Endothelial cell of umbilical vein (primary cell): ENCODE results near the gene METTL21A. TPM values are rescaled to one million over a fixed set of nuclear protein-coding genes. Genes with fewer than 3 reads are reported as not detected.

Source experiments
- BruUV-seq: library from RNA; stranded (reverse); fragments of 400-500 nt; replicated peaks from 2 replicates; lab custom pipeline; 2021; lab: Mats Ljungman, UMichigan
- CTCF ChIA-PET: fragments of 300-600, 350-600 bp; sonication (Branson Sonifier 250); formaldehyde crosslinking; loops from one replicate; lab custom pipeline; 2021; ENCODE audit warnings: antibody characterized with exemption, inconsistent platforms; lab: Charles Lee
- POLR2A ChIA-PET: fragments of 300-600, 350-600 bp; sonication (Branson Sonifier 250); formaldehyde crosslinking; loops from one replicate; lab custom pipeline; 2021; ENCODE audit warnings: antibody characterized with exemption, inconsistent platforms; lab: Charles Lee
- DNase-seq: peaks from one replicate; pipeline ENCODE4 v3.0.0-alpha.2; 2011; ENCODE audit warnings: low read depth, low spot score
- FAIRE-seq: peaks from 2 replicates; lab custom pipeline; 2011; peaks lifted over from hg19 to GRCh38; lab: Jason Lieb, UNC
- H2AFZ ChIP-seq: 2 replicates; pipeline ENCODE4 v1.6.0; 2012; ENCODE audit warnings: low read depth, low read length, control low read depth, inconsistent platforms
- H3K27ac ChIP-seq: 2 replicates; pipeline ENCODE4 v1.5.1; 2011; ENCODE audit warnings: low read depth, mild to moderate bottlenecking, control low read depth, low read length, moderate library complexity; ENCODE audit not compliant: insufficient read depth
- H3K27me3 ChIP-seq, 2 experiments: 2 replicates each; pipeline versions ENCODE4 v1.6.0 to v1.6.1; 2011; ENCODE audit warnings: low read length in 2 of 2, mixed read lengths in 1 of 2; ENCODE audit not compliant: control insufficient read depth in 2 of 2, insufficient read depth in 2 of 2
- H3K36me3 ChIP-seq, 2 experiments: 2 replicates in 1 of 2; 3 replicates in 1 of 2; pipeline ENCODE4 v1.5.1; 2011; ENCODE audit warnings: low read length in 2 of 2, mild to moderate bottlenecking in 1 of 2, moderate library complexity in 1 of 2; ENCODE audit not compliant: control insufficient read depth in 2 of 2, insufficient read depth in 2 of 2; ENCODE audit errors: extremely low read depth in 1 of 2
- H3K4me1 ChIP-seq: 3 replicates; pipeline ENCODE4 v1.5.1; 2011; ENCODE audit warnings: mild to moderate bottlenecking, low read length; ENCODE audit not compliant: control insufficient read depth, insufficient read depth; ENCODE audit errors: extremely low read depth
- H3K4me2 ChIP-seq: 2 replicates; pipeline ENCODE4 v1.6.1; 2011; ENCODE audit warnings: low read length, control low read depth, mixed read lengths; ENCODE audit not compliant: insufficient read depth
- H3K4me3 ChIP-seq, 3 experiments: fragments of 200-600 bp in 1 of 3; sonication (generic), shearing (Covaris generic) in 1 of 3; replicated peaks in 1 of 3; 2 replicates each; pipeline ENCODE4 v1.5.1; 2011 to 2016; ENCODE audit warnings: control low read depth in 3 of 3, low read length in 3 of 3, mild to moderate bottlenecking in 2 of 3, inconsistent platforms in 1 of 3, low read depth in 1 of 3, moderate library complexity in 1 of 3; ENCODE audit not compliant: insufficient read depth in 1 of 3
- H3K79me2 ChIP-seq: 2 replicates; pipeline ENCODE4 v1.6.0; 2012; ENCODE audit warnings: low read length, inconsistent platforms; ENCODE audit not compliant: control insufficient read depth, insufficient read depth
- H3K9ac ChIP-seq: replicated peaks from 2 replicates; pipeline ENCODE3; 2011; ENCODE audit warnings: low read length, control low read depth; ENCODE audit not compliant: insufficient read depth; ENCODE audit errors: extremely low read depth
- H3K9me1 ChIP-seq: replicated peaks from 3 replicates; pipeline ENCODE4 v1.6.0; 2011; ENCODE audit warnings: mild to moderate bottlenecking, low read length; ENCODE audit not compliant: control insufficient read depth, insufficient read depth; ENCODE audit errors: extremely low read depth
- H3K9me3 ChIP-seq: replicated peaks from 2 replicates; pipeline ENCODE4 v1.5.1; 2012; ENCODE audit warnings: low read length, inconsistent platforms; ENCODE audit not compliant: control insufficient read depth, insufficient read depth
- H4K20me1 ChIP-seq: replicated peaks from 2 replicates; pipeline ENCODE3; 2011; ENCODE audit warnings: mild to moderate bottlenecking, low read length; ENCODE audit not compliant: control insufficient read depth, insufficient read depth; ENCODE audit errors: extremely low read depth
- EZH2 ChIP-seq: IDR thresholded peaks from 2 replicates; pipeline ENCODE4 v1.6.1; 2012; ENCODE audit warnings: borderline replicate concordance, low read depth, mild to moderate bottlenecking, moderate library complexity, low read length, inconsistent platforms; ENCODE audit not compliant: severe bottlenecking
- FOS ChIP-seq: IDR thresholded peaks from 2 replicates; pipeline ENCODE4 v1.6.1; 2011; ENCODE audit warnings: mild to moderate bottlenecking, low read length, moderate library complexity, borderline replicate concordance; ENCODE audit not compliant: insufficient read depth
- GATA2 ChIP-seq: IDR thresholded peaks from 2 replicates; pipeline ENCODE4 v1.7.0; 2011; ENCODE audit warnings: low read depth, mild to moderate bottlenecking, moderate library complexity, mixed read lengths, low read length; ENCODE audit not compliant: insufficient read length, insufficient read depth
- JUN ChIP-seq: IDR thresholded peaks from 2 replicates; pipeline ENCODE4 v1.6.1; 2011; ENCODE audit warnings: borderline replicate concordance, low read depth; ENCODE audit not compliant: insufficient read length, insufficient read depth
- MYC ChIP-seq: IDR thresholded peaks from one replicate; pipeline ENCODE4 v1.6.1; 2011; ENCODE audit warnings: mild to moderate bottlenecking, low read depth, low read length
- POLR2A ChIP-seq: IDR thresholded peaks from 2 replicates; pipeline ENCODE4 v1.6.1; 2012; ENCODE audit warnings: low read depth, mild to moderate bottlenecking, control low read depth, low read length
- POLR2AphosphoS5 ChIP-seq: IDR thresholded peaks from 2 replicates; pipeline ENCODE4 v1.6.1; 2012; ENCODE audit warnings: low read depth, mild to moderate bottlenecking, control low read depth, low read length, moderate library complexity; ENCODE audit not compliant: insufficient read depth
- dilution Hi-C: fragments of 300-500 bp; cut with MboI; formaldehyde crosslinking; loops from one replicate; pipeline ENCODE4 v1.15.0; 2019; ENCODE audit warnings: low sequenced_read_pairs; ENCODE audit not compliant: extremely low pct_ligation_motif_present
- intact Hi-C: fragments of 100-400 bp; cut with micrococcal nuclease; formaldehyde crosslinking; loops from one replicate; pipeline ENCODE4 v1.10.0; 2022
- polyA plus RNA-seq, 4 experiments: library from polyadenylated mRNA; depleted of rRNA in 3 of 4; stranded (reverse) in 3 of 4; unstranded in 1 of 4; fragments of >200 nt; gene quantifications; 2 replicates each; pipeline versions ENCODE4 v1.2.1 to v1.2.3, GENCODE V29; 2011 to 2012; ENCODE audit warnings: missing spikeins in 1 of 4
- total RNA-seq: library from RNA; stranded (reverse); gene quantifications from 2 replicates; pipeline ENCODE4 v1.2.3, GENCODE V29; 2021
- TF ChIP-seq, protein P1 (sequence below): IDR thresholded peaks from 2 replicates; pipeline ENCODE4 v1.6.1; 2011; ENCODE audit not compliant: insufficient read depth, insufficient read length
- TF ChIP-seq, protein P2 (sequence below), 2 donors: IDR thresholded peaks; 1 replicate in 1 of 2; 2 replicates in 1 of 2; pipeline ENCODE4 v1.5.1; 2011; ENCODE audit warnings: low read length in 2 of 2, mild to moderate bottlenecking in 2 of 2, moderate library complexity in 2 of 2, control low read depth in 1 of 2, inconsistent platforms in 1 of 2, low read depth in 1 of 2; ENCODE audit not compliant: insufficient read depth in 1 of 2; ENCODE audit errors: extremely low read depth in 1 of 2

METTL21A gene
- total and polyA plus RNA-seq, 2 donors (not counting 3 experiments of a cell fraction or from before 2014, with no cell fraction given): 11.6 to 14.0 TPM

GRCh38 chr2:207606829-207607228, 18.4 kb downstream of the METTL21A start:
- ChIA-PET POLR2A (no interaction called here), CTCF (no interaction called here)
- TF ChIP-seq FOS (no peak), MYC (no peak), POLR2A (no peak), JUN (no peak), GATA2 (no peak), EZH2 (no peak), POLR2AphosphoS5 (no peak)
- TF ChIP-seq, protein P1, sequence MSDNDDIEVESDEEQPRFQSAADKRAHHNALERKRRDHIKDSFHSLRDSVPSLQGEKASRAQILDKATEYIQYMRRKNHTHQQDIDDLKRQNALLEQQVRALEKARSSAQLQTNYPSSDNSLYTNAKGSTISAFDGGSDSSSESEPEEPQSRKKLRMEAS: no peak
- TF ChIP-seq, protein P2, sequence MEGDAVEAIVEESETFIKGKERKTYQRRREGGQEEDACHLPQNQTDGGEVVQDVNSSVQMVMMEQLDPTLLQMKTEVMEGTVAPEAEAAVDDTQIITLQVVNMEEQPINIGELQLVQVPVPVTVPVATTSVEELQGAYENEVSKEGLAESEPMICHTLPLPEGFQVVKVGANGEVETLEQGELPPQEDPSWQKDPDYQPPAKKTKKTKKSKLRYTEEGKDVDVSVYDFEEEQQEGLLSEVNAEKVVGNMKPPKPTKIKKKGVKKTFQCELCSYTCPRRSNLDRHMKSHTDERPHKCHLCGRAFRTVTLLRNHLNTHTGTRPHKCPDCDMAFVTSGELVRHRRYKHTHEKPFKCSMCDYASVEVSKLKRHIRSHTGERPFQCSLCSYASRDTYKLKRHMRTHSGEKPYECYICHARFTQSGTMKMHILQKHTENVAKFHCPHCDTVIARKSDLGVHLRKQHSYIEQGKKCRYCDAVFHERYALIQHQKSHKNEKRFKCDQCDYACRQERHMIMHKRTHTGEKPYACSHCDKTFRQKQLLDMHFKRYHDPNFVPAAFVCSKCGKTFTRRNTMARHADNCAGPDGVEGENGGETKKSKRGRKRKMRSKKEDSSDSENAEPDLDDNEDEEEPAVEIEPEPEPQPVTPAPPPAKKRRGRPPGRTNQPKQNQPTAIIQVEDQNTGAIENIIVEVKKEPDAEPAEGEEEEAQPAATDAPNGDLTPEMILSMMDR (IDR thresholded peaks at IDR 0.05; ENCODE audit: extremely low read depth in 1 of 2, insufficient read depth in 1 of 2, low read depth in 1 of 2, low read length in 2 of 2): no peak
- H3K4me1 ChIP-seq: no peaks in the 10 kb centered on the region
- H3K4me3 ChIP-seq: no peak overlapping the region
- no peaks in the 10 kb centered on the region for H3K79me2 ChIP-seq
- H3K9me3 ChIP-seq: no peaks in the 10 kb centered on the region
- no peaks in the 10 kb centered on the region for H3K36me3 ChIP-seq
- no peak overlapping the region for H3K4me2 ChIP-seq
- H3K27ac ChIP-seq: no peak overlapping the region
- intact Hi-C loops: no loop called here
- dilution Hi-C loops: no loop called here
- no TSS peak for BruUV-seq
- H2AFZ ChIP-seq: no peak overlapping the region
- no peaks in the 10 kb centered on the region for H3K27me3 ChIP-seq
- H3K9ac ChIP-seq: no peak overlapping the region
- FAIRE-seq (no peak), DNase-seq (no peak)
- no peaks in the 10 kb centered on the region for H3K9me1 ChIP-seq
- H4K20me1 ChIP-seq: no peaks in the 10 kb centered on the region
